Psoas muscle (tissue), 8 donors: Measurements from ENCODE around the gene PTGIR. TPM values are rescaled to one million over a fixed set of nuclear protein-coding genes. Genes with fewer than 3 reads are reported as not detected.

Experiments
- ATAC-seq, 4 donors: fragments of 200-7000 bp; cut with Tn5 transposase; one replicate each; pipeline ENCODE4 v1.9.1; 2020; ENCODE audit warnings: moderate library complexity in 3 of 4, mild to moderate bottlenecking in 2 of 4
- DNase-seq, 2 donors: peaks; one replicate each; pipeline ENCODE4 v3.0.0-alpha.2; 2020
- H3K27ac ChIP-seq: fragments of 200-600 bp; one replicate; pipeline ENCODE4 v1.8.0; 2022
- H3K27me3 ChIP-seq, 3 donors: fragments of 200-600 bp in 1 of 3; one replicate each; pipeline versions ENCODE4 v1.6.1 to v1.8.0; 2013 to 2022; ENCODE audit warnings: low read length in 2 of 3, mild to moderate bottlenecking in 2 of 3, moderate library complexity in 1 of 3; ENCODE audit not compliant: insufficient read depth in 3 of 3
- H3K36me3 ChIP-seq, 2 donors: fragments of 200-600 bp in 1 of 2; one replicate each; pipeline versions ENCODE4 v1.6.1 to v1.8.0; 2013 to 2022; ENCODE audit warnings: low read depth in 1 of 2, mild to moderate bottlenecking in 1 of 2, moderate library complexity in 1 of 2; ENCODE audit not compliant: insufficient read depth in 1 of 2
- H3K4me1 ChIP-seq: fragments of 200-600 bp; one replicate; pipeline ENCODE4 v1.8.0; 2022
- H3K4me3 ChIP-seq: fragments of 200-600 bp; one replicate; pipeline ENCODE4 v1.8.0; 2022; ENCODE audit warnings: mild to moderate bottlenecking
- H3K9me3 ChIP-seq: fragments of 200-600 bp; one replicate; pipeline ENCODE4 v1.8.0; 2022
- WGBS, 3 donors: extraction: QIAGEN DNeasy Blood & Tissue Kit; methylation state at CpG; one replicate each; pipeline versions ENCODE4 v1.1.6 to v1.1.7; 2013; 5-methylcytosine and 5-hydroxymethylcytosine counted together
- intact Hi-C, 2 donors: fragments of 100-400 bp; cut with DNase I; formaldehyde crosslinking; loops; one replicate each; pipeline versions ENCODE4 v1.11.0 to v1.14.2; 2022
- polyA plus RNA-seq, 3 donors: library from polyadenylated mRNA; stranded (reverse); fragments of 200-250 nt; gene quantifications; one replicate each; pipeline ENCODE4 v1.2.3, GENCODE V29; 2013
- total RNA-seq, 4 donors: library from RNA; stranded (reverse); fragmentation: NEBNext Ultra II Directional in 2 of 4; extraction: Animal tissue kit (Norgen Biotek cat#: 25700) in 2 of 4; gene quantifications; one replicate each; pipeline versions ENCODE4 v1.2.1 to v1.2.4, GENCODE V29; 2021 to 2023
- TF ChIP-seq, protein P1 (sequence below): fragments of 200-600 bp; IDR thresholded peaks from one replicate; pipeline ENCODE4 v1.8.0; 2022; ENCODE audit warnings: antibody characterized with exemption
- donor health status: healthy with polysubstance abuse.
- donor health status: DM: no; HTN: no; CAD: no; lungs with moderate emphysema.
- donor health status: Bipolar disorder and iron deficiency.
- donor health status: healthy.
- donor health status: DM: yes; HTN: yes; CAD: no.
- donor health status: DM: no; HTN: no; CAD: no.
- donor health status: DM: no; HTN: no; CAD: no.
- donor health status: DM: yes; HTN: yes; CAD: no.

The PTGIR gene
- total and polyA plus RNA-seq, 7 donors: 0.74 to 7.0 (median 1.2) TPM

DNA sequence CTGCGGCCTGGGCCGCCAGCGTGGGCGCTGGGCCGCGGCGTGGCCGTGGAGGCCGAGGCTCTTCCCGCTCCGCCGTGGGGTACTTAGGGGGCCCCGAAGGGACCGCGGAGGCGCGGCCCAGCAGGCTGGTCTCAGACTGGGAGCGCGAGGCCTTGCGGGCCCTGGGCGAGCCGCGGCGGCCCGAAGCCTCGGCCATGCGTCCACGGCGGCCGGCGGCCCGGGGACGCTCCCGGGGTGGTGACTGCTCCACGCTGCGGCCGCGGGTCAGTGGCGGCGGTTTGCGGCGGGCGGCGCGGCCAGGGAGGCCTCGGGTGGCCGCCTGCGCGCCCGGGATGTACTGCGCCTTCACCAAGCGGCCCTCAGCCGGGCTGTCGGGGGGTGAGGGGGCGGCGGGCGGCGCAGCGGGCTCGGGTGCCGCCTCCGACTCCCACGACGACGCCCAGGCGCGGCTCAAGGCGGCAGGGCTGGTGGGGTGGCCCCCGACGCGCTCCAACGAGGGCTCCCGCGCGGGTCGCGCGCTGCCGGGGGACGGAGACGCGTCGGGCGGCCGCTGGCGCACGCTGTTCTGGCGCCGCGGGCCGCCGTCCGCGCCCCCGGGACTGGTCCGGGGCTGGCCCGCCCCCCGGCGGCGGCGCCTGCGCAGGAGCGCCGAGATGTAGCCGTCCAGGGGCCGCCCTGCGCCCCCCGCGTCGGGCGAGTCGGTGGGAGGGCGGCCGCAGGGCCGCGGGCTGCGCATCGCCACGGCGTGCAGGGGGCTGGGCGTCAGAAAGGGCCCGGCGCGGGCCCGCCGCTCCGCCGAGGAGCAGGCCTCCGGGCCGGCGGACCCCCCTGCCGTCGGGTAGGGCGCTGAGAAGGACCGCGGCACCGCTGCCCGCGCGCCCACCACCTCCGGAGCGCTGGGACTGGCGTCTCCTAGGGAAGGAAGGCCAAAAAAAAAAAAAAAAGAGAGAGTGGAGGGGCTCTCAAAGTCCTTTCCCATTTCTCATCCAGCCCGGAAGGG lies 24.4 kb upstream of the PTGIR start:
- Histone ChIP-seq H3K4me1 (no peaks in the 10 kb centered on the region), H3K9me3 (no peaks in the 10 kb centered on the region), H3K27me3 (peaks cover 2 to 64% (median 28%) of the 10 kb centered on the region in 3 donors), H3K4me3 (no peak overlapping the region), H3K36me3 (no peaks in the 10 kb centered on the region), H3K27ac (no peak overlapping the region)
- TF ChIP-seq, protein P1, sequence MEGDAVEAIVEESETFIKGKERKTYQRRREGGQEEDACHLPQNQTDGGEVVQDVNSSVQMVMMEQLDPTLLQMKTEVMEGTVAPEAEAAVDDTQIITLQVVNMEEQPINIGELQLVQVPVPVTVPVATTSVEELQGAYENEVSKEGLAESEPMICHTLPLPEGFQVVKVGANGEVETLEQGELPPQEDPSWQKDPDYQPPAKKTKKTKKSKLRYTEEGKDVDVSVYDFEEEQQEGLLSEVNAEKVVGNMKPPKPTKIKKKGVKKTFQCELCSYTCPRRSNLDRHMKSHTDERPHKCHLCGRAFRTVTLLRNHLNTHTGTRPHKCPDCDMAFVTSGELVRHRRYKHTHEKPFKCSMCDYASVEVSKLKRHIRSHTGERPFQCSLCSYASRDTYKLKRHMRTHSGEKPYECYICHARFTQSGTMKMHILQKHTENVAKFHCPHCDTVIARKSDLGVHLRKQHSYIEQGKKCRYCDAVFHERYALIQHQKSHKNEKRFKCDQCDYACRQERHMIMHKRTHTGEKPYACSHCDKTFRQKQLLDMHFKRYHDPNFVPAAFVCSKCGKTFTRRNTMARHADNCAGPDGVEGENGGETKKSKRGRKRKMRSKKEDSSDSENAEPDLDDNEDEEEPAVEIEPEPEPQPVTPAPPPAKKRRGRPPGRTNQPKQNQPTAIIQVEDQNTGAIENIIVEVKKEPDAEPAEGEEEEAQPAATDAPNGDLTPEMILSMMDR: no peak
- intact Hi-C loops: no loop called here
- 19 to 26% (median 25%) methylated on average over 81 to 144 of the region's 144 CpGs for WGBS, 3 donors
- no peak for ATAC-seq
- peak in 1 of 2 donors; percentile 19 for DNase-seq

DNA sequence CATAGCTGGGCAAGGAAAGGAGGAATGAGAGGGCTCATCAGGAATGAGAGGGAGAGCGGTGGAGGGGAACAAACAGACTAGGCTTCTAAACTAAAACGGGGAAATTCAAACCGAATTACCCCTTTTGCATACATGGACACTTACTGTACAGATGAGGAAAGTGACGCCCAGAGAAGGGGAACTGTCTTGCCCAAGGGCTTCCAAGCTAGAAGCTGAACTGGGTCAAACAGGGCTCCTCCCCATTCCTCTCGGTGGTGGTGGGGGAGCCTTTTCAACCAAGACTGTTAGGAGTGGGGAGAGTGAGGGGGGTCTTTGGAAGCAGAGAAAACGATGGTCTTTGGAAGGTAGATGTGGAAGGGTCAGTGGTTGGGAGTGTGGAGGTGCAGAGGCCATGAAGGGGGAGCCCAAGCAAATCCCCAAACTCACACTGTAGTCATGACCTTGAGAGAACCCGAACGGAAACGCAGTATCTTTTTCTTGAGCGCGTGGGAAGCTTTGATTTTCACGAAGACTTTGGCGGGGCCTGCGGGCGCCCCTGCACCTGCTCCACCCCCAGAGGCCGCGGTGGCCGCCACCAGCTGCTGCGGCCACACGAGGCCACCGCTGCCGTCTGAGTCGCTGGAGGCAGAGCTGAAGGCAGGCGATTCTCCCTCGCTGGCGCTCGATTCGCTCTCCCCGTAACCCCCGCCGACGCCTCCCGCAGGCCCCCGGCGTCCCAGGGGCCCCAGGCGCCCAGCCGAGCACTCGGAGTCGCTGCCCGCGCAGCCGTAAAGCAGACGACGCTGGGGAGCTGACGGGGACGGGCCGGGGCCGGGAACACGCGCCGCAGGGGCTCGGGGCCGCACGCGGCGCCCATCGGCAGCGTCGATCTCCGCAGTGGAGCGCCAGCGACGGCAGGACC lies 23.4 kb upstream of the PTGIR start:
- H3K27ac ChIP-seq: no peak overlapping the region
- TF ChIP-seq, protein P1: no peak
- H3K4me1 ChIP-seq: no peaks in the 10 kb centered on the region

DNA sequence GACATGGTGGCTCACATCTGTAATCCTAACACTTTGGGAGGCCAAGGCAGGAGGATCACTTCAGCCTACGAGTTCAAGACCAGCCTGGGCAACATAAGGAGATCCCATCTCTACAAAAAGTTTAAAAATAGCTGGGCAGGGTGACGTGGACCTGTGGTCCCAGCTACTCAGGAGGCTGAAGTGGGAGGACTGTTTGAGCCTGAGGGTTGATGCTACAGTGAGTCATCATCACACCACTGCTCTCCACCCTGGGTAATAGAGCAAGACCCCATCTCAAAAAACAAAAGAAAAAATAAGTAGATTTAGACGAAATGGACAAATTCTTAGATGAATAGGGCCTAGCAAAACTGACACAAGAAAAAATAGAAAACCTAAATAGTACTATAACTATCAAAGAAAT lies 21.5 kb upstream of the PTGIR start:
- no peak for ATAC-seq
- Histone ChIP-seq H3K4me1 (no peaks in the 10 kb centered on the region), H3K36me3 (no peaks in the 10 kb centered on the region), H3K27ac (no peak overlapping the region), H3K9me3 (no peaks in the 10 kb centered on the region), H3K4me3 (no peak overlapping the region), H3K27me3 (peaks cover 2 to 62% (median 23%) of the 10 kb centered on the region in 3 donors)
- intact Hi-C loops: no loop called here
- peak in 1 of 2 donors; percentile 8 for DNase-seq
- 82 to 87% (median 87%) methylated on average over 3 of the region's 3 CpGs for WGBS, 3 donors
- TF ChIP-seq, protein P1: no peak

More for the DNA sequence above, 23.4 kb upstream of the PTGIR start:
- Histone ChIP-seq H3K9me3 (no peaks in the 10 kb centered on the region), H3K4me3 (no peak overlapping the region), H3K27me3 (peaks cover 2 to 62% (median 26%) of the 10 kb centered on the region in 3 donors), H3K36me3 (no peaks in the 10 kb centered on the region)
- 24 to 33% (median 26%) methylated on average over 36 to 63 of the region's 63 CpGs for WGBS, 3 donors
- intact Hi-C loops: no loop called here
- DNase-seq: peak in 1 of 2 donors; percentile 23
- no peak for ATAC-seq

DNA sequence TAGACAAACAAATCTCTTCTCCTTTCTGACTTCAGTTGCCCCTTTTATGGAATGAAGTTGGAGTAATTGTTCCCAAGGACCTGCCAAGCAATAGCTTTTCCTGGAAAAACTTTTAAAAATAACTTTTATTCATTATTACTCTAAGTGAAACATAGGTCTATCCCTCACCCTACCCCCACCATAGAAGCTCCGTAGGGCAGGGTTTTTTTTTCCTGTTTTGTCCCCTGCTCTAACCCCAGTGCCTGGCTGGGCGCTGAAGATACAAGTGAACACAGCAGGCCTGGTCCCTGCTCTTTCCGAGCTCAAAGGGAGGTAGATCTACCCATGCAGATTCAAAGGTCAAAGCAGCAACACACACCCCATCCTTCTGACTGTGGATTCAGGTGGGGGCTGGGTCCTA lies 19.8 kb upstream of the PTGIR start:
- WGBS, 3 donors: 45 to 54% (median 53%) methylated on average over 3 of the region's 3 CpGs
- DNase-seq (peak in 1 of 2 donors; percentile 8), ATAC-seq (no peak)

More for the DNA sequence above, 19.8 kb upstream of the PTGIR start:
- intact Hi-C loops: no loop called here
- Histone ChIP-seq H3K4me1 (peaks cover 1% of the 10 kb centered on the region), H3K36me3 (no peaks in the 10 kb centered on the region), H3K4me3 (no peak overlapping the region), H3K27me3 (peaks cover 2 to 68% (median 20%) of the 10 kb centered on the region in 3 donors), H3K9me3 (no peaks in the 10 kb centered on the region), H3K27ac (no peak overlapping the region)
- TF ChIP-seq, protein P1: no peak
